HuH-7 (cell line): ENCODE data around the gene TMEM107.

Source experiments
- DNase-seq: peaks from one replicate; pipeline ENCODE4 v3.0.0; 2011; ENCODE audit warnings: low spot score

Gene TMEM107

DNA sequence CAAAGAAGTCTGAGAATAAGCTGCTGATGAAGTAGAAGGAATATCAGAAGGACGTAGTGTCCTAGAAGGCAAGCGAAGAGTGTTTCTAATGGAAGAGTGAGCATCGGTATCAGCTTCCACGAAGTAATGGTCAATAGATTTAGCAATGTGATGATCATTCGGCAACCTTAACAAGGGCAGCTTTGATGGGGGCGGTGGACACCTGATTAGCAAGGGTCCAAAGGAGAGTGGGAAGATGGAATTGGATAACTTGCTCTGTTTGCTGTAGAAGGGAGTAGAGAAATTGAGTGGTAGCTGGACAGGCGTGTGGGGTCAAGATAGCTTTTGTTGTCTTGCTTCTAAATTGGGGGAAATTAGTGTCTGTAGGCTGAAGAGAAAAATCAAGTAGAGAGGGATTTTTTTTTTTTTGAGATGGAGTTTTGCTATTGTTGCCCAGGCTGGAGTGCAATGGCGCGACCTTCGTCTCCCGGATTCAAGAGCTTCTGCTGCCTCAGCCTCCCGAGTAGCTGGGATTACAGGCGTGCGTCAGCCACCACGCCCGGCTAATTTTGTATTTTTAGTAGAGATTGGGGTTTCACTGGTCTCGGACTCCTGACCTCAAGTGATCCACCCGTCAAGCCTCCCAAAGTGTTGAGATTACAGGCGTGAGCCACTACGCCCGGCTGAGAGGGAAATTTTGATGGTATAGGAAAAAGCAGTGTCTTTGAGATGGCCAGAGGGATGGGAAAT, 38.4 kb downstream of the TMEM107 start:
- DNase-seq: no peak

GRCh38 chr17:8133941-8134340, 42.2 kb downstream of the TMEM107 start:
- no peak for DNase-seq

DNA sequence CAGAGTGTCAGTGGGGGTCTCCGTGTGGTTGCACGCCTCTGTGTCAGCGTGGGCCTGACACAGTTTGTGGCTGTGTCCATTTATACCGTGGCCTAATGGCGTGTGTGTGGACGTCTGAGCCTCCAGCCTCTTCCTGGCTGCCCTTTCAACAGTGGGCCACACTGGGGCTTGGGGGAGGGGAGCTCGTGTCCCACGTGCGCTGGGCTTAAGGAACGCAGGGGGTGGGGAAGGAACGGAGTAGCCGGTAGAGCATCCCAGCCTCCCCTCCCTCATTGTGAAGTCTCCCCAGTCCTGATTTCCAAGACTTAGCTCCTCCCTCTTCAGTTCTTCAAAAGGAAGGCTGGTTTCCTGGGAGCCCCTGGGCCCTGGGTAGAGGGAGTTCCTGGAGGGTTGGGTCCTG, 42.8 kb downstream of the TMEM107 start:
- DNase-seq: no peak

DNA sequence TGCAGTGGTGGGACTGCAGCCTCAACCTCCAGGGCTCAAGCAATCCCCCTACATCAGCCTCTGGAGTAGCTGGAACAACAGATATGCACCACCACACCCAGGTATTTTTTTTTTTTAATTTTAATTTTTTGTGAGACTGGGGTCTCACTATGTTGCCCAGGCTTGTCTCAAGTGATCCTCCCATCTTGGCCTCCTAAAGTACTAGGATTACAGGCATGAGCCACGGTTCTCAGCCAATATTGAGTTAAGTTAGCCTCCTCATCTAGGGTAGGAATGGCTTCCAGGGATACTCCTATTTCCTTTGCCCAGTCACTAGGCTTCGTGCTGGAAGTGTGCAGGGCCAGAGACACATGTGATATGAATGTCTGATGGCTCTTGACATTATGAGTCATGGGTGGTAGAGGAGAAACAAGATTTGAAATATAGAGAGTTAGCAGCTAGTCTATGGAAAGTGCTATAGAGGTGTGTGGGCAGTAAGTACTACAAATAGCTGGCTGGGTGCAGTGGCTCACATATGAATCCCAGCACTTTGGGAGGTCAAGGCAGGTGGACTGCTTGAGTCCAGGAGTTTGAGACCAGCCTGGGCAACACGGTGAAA, 44.2 kb downstream of the TMEM107 start:
- no peak for DNase-seq

DNA sequence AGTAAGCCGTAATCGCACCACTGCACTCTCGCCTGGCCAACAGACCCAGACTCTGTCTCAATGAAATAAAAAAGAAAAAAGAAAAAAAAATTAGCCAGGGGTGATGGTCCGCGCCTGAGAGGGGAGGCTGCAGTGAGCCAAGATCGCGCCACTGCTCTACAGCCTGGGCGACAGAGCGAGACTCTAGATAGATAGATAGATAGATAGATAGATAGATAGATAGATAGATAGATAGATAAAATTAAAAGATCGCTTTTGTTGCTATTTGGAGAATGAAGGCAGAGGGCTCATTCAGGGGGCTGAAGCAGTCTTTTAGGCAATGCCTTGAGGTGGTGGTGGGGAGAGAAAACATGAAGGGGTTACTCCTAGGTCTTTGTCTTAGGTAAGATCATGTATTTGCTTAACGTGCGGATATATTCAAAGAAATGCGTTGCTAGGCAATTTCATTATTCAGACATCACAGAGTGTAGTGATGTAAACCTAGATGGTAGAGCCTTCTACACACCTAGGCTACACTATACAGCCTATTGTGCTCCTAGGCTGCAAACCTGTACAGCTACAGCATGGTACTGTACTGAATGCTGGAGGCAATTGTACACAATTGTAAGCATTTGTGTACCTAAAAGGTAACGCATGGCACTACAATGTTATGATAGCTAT, 47.9 kb downstream of the TMEM107 start:
- no peak for DNase-seq

GRCh38 chr17:8126491-8127066, 49.6 kb downstream of the TMEM107 start:
- peak; percentile 42 for DNase-seq

DNA sequence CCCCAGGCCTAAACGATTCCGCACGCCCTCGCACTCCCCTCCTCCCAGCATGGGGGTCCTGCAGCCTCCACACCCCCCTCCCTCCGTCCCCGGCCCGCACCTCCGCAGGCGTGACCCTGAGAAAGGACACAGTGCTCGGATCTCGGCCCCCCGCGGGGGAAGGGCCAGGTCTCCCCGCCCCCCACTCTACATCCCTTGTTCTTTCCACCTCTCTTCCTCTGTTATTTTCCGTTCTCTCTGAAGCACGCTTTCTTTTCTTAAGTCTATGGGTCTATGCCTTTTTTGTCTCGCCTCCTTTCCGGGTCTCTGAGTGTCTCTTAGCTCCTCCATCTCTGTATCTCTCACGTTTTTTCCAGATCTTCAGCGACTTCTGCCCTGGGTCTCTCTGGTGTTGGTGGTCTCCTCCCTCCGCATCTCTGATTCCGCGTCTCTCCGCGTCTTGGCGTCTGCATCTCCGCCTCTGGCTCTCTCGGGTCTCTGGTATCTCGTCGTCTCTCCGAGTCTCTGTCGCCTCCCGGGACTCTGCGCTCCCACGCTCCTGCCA, 50.2 kb downstream of the TMEM107 start:
- DNase-seq: no peak

- peak; percentile 56 for DNase-seq
These were observed 50.8 kb downstream of the TMEM107 start for GRCh38 chr17:8125154-8125946.

GRCh38 chr17:8124350-8125153, 51.6 kb downstream of the TMEM107 start:
- DNase-seq: no peak

- peak; percentile 60 for DNase-seq
These were observed 52.4 kb downstream of the TMEM107 start, which contains the start of gene HES7 for GRCh38 chr17:8123695-8124349. HES7 (minus strand) TSS chr17:8124106; CDS start chr17:8124084, 22 bp downstream.

DNA sequence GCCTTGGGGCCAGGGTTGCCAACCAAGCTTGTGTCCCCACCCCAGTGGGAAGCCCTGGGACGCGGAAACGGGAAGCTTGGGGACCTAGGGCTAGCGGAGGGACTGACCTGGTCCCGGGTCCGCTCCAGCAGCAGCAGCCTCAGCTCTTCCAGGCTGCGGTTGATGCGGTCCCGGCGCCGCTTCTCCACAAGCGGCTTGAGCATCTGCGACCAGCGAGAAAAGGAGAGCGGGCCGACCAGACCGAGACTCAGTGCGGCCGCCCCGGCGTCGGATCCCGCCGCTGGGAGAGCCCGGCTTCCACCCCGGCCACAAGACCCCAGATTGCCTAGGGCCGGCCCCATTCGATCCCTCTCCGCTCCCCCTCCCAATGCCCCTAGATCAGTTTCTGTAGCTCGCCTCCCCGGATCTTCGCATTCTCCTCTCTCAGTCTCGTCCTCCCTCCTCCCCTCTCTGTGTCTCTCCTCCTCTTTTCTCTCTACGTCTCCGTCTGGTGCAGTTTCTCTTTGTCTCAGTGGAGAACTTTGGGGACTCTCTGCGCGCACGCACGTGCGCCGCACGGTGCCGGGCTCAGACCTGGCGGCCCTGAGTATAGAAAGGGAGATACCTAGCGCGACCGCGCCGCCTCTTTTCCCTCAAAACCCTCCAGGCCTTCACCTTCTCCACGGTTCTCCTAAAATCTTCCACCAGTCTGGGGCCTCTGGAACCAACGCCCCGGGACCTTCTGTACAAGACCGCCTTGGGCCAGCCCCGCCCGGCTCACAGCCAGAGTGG, 53.1 kb downstream of the TMEM107 start:
- DNase-seq: no peak
